Mammary microvascular endothelial cell (primary cell): ENCODE measurements around the gene ATP11C. TPM values are rescaled to one million over a fixed set of nuclear protein-coding genes. Genes with fewer than 3 reads are reported as not detected.

Experiments used
- total RNA-seq: library from RNA; depleted of rRNA; stranded (reverse); fragments of >200 nt; gene quantifications from 2 replicates; pipeline ENCODE4 v1.2.3, GENCODE V29; 2015

Gene ATP11C
- total RNA-seq = 26.7 and 30.2 TPM in 2 replicates

DNA sequence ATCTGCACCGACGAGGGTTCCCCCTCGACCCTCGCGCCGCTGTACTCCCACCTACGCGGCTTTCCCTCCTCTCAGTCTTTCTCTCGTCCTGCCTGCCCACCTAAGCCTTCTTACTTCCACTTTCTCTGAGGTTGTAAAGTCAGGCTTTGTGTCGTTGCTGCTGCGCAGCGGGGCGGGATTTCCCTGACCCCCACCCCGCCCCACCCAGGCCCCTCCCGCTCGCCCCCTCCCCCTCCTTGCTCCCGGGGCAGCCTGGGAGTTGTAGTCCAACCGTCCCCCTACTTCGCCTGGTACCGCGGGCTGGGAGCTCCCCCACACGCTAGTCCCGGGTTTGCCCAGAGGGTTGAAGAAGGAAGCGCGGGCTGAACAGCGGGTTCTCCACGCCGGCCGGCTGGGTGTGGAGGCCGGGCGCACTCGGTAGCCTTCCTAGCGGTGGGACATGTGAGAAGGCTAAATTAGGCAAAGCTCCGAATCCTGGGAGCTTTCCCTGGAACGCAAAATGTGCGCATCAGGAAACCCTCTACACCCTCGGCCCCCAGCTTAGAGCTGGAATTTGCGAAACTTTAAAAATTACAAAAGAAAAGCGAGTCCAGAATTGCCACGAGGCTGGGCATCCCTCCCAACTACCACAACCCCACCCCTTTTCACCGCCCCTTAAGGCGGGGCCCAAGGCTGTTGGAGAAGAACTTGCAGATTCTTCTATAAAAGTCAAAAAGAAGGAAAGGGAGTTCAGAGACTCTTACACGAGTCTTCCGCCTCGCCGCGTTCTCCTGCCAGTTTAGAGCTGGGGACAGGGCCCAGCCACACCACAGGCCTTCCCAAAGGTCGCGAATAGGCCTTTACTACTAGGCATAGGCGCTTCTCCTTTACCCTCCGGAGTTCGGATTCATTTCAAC lies at the start of gene ATP11C:
Gene ATP11C (minus strand): TSS at position 153 of the 896 bp plus-strand sequence. CDS start 1,011 bp downstream, outside the sequence.

DNA sequence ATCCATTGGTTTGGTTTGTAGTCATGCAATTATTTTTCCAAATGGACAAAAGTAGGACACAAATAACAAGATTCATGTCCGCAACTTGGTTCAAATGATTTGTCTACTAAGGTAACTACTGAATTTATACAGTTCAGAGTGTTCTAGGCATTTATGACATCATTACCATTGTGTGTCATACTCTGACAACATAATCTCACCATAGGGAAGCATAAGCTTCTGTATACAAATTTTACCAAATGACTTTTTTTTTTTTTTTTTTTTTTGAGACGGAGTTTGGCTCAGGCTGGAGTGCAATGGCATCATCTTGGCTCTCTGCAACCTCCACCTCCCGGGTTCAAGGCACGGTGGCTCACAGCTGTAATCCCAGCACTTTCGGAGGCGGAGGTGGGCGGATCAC lies 32.6 kb upstream of the ATP11C start, which contains the start of gene CXorf66:
Gene CXorf66 (minus strand): TSS at position 101 of the 400 bp plus-strand sequence. CDS start 25 bp downstream, at position 76.

DNA sequence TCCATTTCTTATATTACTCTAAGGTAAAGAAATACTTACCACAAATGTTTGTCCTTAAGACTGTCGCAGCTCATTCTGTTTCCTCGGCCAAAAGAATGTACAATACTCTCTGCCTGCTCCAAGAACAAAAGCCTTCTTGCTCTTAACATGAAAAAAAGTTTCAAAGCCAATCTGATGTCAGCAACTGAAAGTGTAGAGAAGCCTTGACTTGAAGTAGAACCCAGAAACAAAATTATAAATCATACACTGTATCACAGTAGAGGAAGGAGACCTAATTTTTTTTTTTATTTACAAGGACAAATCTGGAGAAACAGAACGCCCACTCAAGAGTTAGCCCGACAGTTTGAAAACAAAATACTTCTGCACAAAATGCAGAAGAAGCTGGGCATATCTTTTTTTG lies 224.8 kb downstream of the ATP11C start, which contains the start of gene MCF2:
Gene MCF2 (minus strand): TSS at position 101 of the 400 bp plus-strand sequence. CDS start 56,423 bp downstream, outside the sequence.

Other genes with a start within 250 kb of the ATP11C start
- gene MCF2, start 224.9 kb downstream of the ATP11C start, total RNA-seq = not detected in 2 replicates
- gene CXorf66, start 32.5 kb upstream of the ATP11C start, total RNA-seq = not detected in 2 replicates